ENCODE results near the gene ERCC6L.

Gene ERCC6L

GRCh38 chrX:72159769-72160168 is 79.1 kb downstream of the ERCC6L start:
- no peak for DNase-seq (ENCODE audit: low read depth)

- DNase-seq (ENCODE audit: low read depth): no peak
Observed at GRCh38 chrX:72158773-72159172, 80.1 kb downstream of the ERCC6L start.
